NOMO-1 treated with dmso at 0.1 percent for 144 hours (cell line): ENCODE data around the gene PCDHA2.
"Not testable (repeated sequence)": the region's sequence is repeated elsewhere in the genome, so short reads cannot be mapped to it uniquely, and the experiment has no call there.

Source experiments
- DNase-seq: peaks from one replicate; lab custom pipeline; 2025; ENCODE audit not compliant: unreplicated experiment; lab: John Stamatoyannopoulos, UW

Gene PCDHA2

DNA sequence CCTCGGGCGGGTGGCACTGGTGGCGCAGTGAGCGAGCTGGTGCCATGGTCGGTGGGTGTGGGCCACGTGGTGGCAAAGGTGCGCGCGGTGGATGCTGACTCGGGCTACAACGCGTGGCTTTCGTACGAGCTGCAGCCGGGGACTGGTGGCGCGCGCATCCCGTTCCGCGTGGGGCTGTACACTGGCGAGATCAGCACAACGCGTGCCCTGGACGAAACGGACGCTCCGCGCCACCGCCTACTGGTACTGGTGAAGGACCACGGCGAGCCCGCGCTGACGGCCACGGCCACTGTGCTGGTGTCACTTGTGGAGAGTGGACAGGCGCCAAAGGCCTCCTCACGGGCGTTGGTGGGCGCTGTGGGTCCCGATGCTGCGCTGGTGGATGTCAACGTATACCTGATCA, 14.2 kb downstream of the PCDHA2 start:
- DNase-seq = no peak

DNA sequence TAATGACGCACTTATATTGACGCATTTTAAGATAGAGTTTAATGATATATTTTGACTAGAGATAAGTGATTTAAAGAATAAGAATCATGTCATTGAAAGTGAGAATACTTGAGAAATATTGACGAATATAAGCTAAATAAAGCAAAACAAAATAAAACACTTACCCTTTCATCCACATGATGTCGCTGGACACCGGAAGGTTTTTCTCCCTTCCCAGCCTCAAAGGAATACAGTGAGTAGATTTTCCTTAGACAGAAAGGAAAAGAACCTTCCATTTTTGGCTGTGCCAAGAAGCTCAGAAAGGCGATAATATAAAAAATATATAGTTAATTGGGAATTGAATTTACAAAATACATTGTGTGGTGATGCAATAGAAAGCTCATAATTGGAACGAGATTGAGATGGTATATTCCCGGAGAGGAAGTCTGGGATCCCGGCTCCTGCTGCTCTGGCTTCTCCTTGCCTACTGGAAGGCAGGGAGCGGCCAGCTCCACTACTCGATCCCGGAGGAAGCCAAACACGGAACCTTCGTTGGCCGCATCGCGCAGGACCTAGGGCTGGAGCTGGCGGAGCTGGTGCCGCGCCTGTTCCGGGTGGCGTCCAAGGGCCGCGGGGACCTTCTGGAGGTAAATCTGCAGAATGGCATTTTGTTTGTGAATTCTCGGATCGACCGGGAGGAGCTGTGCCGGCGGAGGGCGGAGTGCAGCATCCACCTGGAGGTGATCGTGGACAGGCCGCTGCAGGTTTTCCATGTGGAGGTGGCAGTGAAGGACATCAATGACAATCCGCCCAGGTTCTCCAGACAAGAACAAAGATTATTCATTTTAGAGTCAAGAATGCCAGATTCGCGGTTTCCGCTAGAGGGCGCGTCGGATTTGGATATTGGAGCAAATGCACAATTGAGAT, 27.0 kb downstream of the PCDHA2 start, which contains the start of gene PCDHA5:
PCDHA5 (plus strand) TSS at position 239 of the 906 bp plus-strand sequence.
- no peak for DNase-seq

DNA sequence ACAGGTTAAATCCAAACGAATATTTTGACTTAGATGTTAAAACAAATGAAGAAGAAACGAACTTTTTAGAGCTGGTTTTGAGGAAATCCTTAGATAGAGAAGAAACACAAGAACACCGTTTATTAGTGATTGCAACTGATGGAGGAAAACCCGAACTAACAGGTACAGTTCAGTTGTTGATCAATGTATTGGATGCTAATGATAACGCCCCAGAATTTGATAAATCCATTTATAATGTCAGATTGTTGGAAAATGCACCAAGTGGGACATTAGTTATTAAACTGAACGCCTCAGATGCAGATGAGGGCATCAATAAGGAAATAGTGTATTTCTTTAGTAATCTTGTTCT, 27.6 kb downstream of the PCDHA2 start:
- no peak for DNase-seq

DNA sequence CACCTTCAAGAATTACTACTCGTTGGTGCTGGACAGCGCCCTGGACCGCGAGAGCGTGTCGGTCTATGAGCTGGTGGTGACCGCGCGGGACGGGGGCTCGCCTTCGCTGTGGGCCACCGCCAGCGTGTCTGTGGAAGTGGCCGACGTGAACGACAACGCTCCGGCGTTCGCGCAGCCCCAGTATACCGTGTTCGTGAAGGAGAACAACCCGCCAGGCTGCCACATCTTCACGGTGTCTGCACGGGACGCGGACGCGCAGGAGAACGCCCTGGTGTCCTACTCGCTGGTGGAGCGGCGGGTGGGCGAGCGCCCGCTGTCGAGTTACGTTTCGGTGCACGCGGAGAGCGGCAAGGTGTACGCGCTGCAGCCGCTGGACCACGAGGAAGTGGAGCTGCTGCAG, 28.3 kb downstream of the PCDHA2 start:
- DNase-seq = not testable (repeated sequence)

DNA sequence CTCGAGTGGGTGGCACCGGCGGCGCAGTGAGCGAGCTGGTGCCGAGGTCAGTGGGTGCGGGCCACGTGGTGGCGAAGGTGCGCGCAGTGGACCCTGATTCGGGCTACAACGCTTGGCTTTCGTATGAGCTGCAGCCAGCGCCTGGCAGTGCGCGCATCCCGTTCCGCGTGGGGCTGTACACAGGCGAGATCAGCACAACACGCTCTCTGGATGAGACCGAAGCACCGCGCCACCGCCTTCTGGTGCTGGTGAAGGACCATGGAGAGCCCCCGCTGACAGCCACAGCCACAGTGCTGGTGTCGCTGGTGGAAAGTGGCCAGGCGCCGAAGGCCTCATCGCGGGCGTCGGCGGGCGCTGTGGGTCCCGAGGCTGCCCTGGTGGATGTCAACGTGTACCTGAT, 28.8 kb downstream of the PCDHA2 start:
- no peak for DNase-seq

DNA sequence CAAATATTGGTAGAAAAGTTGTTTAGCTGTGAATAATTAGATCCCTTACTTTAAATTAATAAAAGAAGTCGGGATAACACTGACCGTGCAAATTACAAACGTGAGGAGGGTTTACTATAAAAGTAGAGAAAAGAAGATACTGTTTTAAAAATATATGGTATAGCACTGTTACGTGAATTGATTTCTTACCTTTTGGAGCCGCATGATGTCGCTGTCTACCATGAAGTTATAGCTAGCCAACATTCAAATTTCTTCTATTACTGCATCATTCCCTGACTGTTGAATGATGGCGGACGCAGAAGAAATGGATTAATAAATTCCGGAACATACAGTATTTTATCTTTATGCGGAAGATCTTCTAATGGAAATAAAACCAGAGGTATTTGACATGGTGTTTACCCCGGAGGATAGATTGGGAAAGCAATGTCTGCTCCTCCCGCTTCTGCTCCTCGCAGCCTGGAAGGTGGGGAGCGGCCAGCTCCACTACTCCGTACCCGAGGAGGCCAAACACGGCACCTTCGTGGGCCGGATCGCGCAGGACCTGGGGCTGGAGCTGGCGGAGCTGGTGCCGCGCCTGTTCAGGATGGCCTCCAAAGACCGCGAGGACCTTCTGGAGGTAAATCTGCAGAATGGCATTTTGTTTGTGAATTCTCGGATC, 33.2 kb downstream of the PCDHA2 start, which contains the start of gene PCDHA6:
PCDHA6 (plus strand) TSS at position 257 of the 658 bp plus-strand sequence; CDS start at position 389, 132 bp downstream.
- no peak for DNase-seq

DNA sequence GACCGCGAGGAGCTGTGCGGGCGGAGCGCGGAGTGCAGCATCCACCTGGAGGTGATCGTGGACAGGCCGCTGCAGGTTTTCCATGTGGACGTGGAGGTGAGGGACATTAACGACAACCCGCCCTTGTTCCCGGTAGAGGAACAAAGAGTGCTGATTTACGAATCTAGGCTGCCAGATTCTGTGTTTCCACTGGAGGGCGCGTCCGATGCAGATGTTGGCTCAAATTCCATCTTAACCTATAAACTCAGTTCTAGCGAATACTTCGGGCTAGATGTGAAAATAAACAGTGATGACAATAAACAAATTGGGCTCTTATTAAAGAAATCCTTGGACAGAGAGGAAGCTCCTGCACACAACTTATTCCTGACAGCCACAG, 33.7 kb downstream of the PCDHA2 start:
- DNase-seq = no peak

DNA sequence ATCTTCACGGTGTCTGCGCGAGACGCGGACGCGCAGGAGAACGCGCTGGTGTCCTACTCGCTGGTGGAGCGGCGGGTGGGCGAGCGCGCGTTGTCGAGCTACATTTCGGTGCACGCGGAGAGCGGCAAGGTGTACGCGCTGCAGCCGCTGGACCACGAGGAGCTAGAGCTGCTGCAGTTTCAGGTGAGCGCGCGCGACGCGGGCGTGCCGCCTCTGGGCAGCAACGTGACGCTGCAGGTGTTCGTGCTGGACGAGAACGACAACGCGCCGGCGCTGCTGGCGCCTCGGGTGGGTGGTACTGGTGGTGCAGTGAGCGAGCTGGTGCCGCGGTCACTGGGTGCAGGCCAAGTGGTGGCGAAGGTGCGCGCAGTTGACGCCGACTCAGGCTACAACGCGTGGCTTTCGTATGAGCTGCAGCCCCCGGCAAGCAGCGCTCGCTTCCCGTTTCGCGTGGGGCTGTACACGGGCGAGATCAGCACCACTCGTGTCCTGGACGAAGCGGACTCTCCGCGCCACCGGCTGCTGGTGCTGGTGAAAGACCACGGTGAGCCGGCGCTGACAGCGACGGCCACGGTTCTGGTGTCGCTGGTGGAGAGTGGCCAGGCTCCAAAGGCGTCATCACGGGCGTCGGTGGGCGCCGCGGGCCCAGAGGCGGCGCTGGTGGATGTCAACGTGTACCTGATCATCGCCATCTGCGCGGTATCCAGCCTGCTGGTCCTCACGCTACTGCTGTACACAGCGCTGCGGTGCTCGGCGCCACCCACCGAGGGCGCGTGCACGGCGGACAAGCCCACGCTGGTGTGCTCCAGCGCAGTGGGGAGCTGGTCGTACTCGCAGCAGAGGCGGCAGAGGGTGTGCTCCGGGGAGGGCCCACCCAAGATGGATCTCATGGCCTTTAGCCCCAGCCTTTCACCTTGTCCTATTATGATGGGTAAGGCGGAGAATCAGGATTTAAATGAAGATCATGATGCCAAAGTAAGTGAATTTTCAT, 35.2 kb downstream of the PCDHA2 start:
- not testable (repeated sequence) for DNase-seq

DNA sequence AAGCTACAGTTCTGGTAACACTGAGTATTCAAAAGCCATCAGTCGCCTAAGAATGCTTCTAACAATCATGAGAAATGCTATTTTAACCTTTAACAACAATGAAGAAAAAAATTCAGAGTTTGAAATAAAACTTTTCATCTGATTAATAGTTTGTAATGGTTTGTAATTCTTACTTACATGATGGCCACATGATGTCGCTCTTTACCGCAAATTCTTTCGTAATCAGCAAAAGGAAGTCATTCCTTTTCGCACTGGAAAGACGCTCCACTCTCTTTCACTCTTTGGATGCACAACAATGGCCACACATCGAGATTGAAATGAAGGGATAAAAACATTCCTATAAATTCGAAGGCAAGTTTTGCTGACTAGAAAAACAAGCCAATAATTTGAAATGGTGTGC, 39.3 kb downstream of the PCDHA2 start, which contains the start of gene PCDHA7:
PCDHA7 (plus strand) TSS at position 277 of the 400 bp plus-strand sequence; CDS start at position 392, 115 bp downstream.
- DNase-seq = no peak

DNA sequence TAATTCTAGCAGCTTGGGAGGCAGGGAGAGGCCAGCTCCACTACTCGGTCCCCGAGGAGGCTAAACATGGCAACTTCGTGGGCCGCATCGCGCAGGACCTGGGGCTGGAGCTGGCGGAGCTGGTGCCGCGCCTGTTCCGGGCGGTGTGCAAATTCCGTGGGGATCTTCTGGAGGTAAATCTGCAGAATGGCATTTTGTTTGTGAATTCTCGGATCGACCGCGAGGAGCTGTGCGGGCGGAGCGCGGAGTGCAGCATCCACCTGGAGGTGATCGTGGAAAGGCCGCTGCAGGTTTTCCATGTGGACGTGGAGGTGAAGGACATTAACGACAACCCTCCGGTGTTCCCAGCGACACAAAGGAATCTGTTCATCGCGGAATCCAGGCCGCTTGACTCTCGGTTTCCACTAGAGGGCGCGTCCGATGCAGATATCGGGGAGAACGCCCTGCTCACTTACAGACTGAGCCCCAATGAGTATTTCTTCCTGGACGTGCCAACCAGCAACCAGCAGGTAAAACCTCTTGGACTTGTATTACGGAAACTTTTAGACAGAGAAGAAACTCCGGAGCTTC, 39.9 kb downstream of the PCDHA2 start:
- not testable (repeated sequence) for DNase-seq

DNA sequence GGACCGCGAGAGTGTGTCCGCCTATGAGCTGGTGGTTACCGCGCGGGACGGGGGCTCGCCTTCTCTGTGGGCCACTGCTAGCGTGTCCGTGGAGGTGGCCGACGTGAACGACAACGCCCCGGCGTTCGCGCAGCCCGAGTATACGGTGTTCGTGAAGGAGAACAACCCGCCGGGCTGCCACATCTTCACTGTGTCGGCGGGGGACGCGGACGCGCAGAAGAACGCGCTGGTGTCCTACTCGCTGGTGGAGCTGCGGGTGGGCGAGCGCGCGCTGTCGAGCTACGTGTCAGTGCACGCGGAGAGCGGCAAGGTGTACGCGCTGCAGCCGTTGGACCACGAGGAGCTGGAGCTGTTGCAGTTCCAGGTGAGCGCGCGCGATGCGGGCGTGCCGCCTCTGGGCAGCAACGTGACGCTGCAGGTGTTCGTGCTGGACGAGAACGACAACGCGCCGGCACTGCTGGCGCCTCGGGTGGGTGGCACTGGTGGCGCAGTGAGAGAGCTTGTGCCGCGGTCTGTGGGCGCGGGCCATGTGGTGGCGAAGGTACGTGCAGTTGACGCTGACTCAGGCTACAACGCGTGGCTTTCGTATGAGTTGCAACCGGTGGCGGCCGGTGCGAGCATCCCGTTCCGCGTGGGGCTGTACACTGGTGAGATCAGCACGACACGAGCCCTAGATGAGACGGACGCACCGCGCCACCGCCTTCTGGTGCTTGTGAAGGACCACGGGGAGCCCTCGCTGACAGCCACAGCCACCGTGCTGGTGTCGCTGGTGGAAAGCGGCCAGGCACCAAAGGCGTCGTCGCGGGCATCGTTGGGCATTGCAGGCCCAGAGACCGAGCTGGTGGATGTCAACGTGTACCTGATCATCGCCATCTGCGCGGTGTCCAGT, 41.2 kb downstream of the PCDHA2 start:
- no peak for DNase-seq

DNA sequence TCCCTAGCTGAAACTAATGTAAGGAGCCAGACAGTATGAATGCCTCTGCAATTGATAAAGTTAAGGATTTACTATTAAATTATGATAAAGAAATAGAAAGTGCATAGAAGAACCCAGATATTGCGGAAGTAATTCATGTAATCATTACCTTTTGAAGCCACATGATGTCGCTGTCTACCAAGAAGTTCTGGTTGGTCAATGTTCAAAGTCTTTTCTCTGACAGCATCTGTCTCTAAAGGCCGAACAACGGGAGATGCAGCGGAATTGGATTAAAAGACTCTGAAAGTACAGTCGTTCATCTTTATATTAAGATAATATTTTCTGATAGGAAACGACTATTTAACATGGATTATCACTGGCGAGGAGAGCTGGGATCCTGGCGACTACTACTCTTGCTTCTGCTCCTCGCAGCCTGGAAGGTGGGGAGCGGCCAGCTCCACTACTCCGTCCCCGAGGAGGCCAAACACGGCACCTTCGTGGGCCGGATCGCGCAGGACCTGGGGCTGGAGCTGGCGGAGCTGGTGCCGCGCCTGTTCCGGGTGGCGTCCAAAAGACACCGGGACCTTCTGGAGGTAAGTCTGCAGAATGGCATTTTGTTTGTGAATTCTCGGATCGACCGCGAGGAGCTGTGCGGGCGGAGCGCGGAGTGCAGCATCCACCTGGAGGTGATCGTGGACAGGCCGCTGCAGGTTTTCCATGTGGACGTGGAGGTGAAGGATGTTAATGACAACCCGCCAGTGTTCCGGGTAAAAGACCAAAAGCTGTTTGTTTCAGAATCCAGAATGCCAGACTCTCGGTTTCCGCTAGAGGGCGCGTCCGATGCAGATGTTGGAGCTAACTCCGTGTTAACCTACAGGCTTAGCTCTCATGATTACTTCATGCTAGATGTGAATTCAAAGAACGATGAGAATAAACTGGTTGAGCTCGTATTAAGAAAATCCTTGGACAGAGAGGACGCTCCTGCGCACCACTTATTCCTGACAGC, 46.6 kb downstream of the PCDHA2 start, which contains the start of gene PCDHA8:
PCDHA8 (plus strand) TSS at position 210 of the 985 bp plus-strand sequence; CDS start at position 345, 135 bp downstream.
- no peak for DNase-seq

DNA sequence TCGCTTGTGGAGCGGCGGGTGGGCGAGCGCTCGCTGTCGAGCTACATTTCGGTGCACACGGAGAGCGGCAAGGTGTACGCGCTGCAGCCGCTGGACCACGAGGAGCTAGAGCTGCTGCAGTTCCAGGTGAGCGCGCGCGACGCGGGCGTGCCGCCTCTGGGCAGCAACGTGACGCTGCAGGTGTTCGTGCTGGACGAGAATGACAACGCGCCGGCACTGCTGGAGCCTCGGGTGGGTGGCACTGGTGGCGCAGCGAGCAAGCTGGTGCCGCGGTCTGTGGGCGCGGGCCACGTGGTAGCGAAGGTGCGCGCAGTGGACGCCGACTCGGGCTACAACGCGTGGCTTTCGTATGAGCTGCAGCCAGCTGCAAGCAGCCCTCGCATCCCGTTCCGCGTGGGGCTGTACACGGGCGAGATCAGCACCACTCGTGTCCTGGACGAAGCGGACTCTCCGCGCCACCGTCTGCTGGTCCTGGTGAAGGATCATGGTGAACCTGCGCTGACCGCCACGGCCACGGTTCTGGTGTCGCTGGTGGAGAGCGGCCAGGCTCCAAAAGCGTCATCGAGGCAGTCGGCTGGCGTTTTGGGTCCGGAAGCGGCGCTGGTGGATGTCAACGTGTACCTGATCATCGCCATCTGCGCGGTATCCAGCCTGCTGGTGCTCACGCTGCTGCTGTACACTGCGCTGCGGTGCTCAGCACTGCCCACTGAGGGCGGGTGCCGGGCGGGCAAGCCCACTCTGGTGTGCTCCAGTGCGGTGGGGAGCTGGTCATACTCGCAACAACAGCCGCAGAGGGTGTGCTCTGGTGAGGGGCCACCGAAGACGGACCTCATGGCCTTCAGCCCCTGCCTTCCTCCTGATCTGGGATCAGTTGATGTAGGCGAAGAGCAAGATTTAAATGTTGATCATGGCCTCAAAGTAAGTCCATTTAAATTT, 48.4 kb downstream of the PCDHA2 start:
- DNase-seq = no peak
